GM21360 (cell line): ENCODE data around the gene PLA2G2D.

Source experiments
- ATAC-seq: cut with Tn5 transposase; IDR thresholded peaks from one replicate; pipeline ENCODE4 v1.9.1; 2021; ENCODE audit warnings: mild to moderate bottlenecking, moderate library complexity; ENCODE audit not compliant: unreplicated experiment

PLA2G2D gene

GRCh38 chr1:20115479-20115878, 3.9 kb downstream of the PLA2G2D start:
- ATAC-seq = no peak

GRCh38 chr1:20114021-20114648, 5.2 kb downstream of the PLA2G2D start:
- no peak for ATAC-seq

- ATAC-seq = no peak
Measured at GRCh38 chr1:20112279-20113000, 6.9 kb downstream of the PLA2G2D start.

- no peak for ATAC-seq
Measured at GRCh38 chr1:20111452-20111851, 7.9 kb downstream of the PLA2G2D start.

- no peak for ATAC-seq
Measured at GRCh38 chr1:20110679-20111078, 8.7 kb downstream of the PLA2G2D start.

- ATAC-seq = no peak
Measured at GRCh38 chr1:20109223-20109856, 10.0 kb downstream of the PLA2G2D start.

- ATAC-seq = no peak
Measured at GRCh38 chr1:20108366-20109123, 10.8 kb downstream of the PLA2G2D start.

- no peak for ATAC-seq
Measured at GRCh38 chr1:20107796-20108195, 11.5 kb downstream of the PLA2G2D start.

GRCh38 chr1:20107351-20107750, 12.0 kb downstream of the PLA2G2D start:
- ATAC-seq = no peak

GRCh38 chr1:20105856-20106255, 13.5 kb downstream of the PLA2G2D start:
- ATAC-seq = no peak

- no peak for ATAC-seq
Measured at GRCh38 chr1:20102875-20103274, 16.5 kb downstream of the PLA2G2D start.

GRCh38 chr1:20100632-20101355, 18.5 kb downstream of the PLA2G2D start:
- no peak for ATAC-seq

- ATAC-seq = no peak
Measured at GRCh38 chr1:20099533-20099932, 19.8 kb downstream of the PLA2G2D start.

GRCh38 chr1:20096840-20097447, 22.4 kb downstream of the PLA2G2D start:
- ATAC-seq = no peak

- ATAC-seq = no peak
Measured at GRCh38 chr1:20095564-20096434, 23.5 kb downstream of the PLA2G2D start.

GRCh38 chr1:20093940-20094391, 25.4 kb downstream of the PLA2G2D start:
- no peak for ATAC-seq

- no peak for ATAC-seq
Measured at GRCh38 chr1:20093303-20093702, 26.0 kb downstream of the PLA2G2D start.

GRCh38 chr1:20090641-20091040, 28.7 kb downstream of the PLA2G2D start:
- ATAC-seq = no peak

- ATAC-seq = no peak
Measured at GRCh38 chr1:20090119-20090518, 29.2 kb downstream of the PLA2G2D start.
